HEK293 (cell line): ENCODE results near the gene KRTAP5-7.

Source experiments
- CTCF ChIA-PET: fragments of 350-600 bp; formaldehyde crosslinking; extraction: SDS; loops from one replicate; lab custom pipeline; 2021; ENCODE audit warnings: antibody characterized with exemption; lab: Yijun Ruan, JAX
- POLR2A ChIA-PET: fragments of 300-600 bp; formaldehyde crosslinking; extraction: SDS; loops from one replicate; lab custom pipeline; 2020; ENCODE audit warnings: antibody characterized with exemption, inconsistent platforms; lab: Yijun Ruan, JAX
- H3K27ac ChIP-seq: fragments of 200-500 bp; sonication (Bioruptor generic); 2 replicates; pipeline ENCODE4 v1.5.1; 2014; ENCODE audit warnings: low read depth, low read length, control low read depth, inconsistent platforms; ENCODE audit errors: extremely low read depth
- H3K36me3 ChIP-seq, 2 experiments: fragments of 200-500 bp in 1 of 2; sonication (Bioruptor generic) in 1 of 2; 1 replicate in 1 of 2; 2 replicates in 1 of 2; pipeline ENCODE4 v1.5.1; 2014 to 2017; ENCODE audit warnings: inconsistent platforms in 2 of 2, low read length in 2 of 2; ENCODE audit not compliant: control insufficient read depth in 2 of 2, insufficient read depth in 1 of 2
- H3K4me1 ChIP-seq: fragments of 200-500 bp; sonication (Bioruptor generic); 2 replicates; pipeline ENCODE4 v1.5.1; 2014; ENCODE audit warnings: mild to moderate bottlenecking, low read length, inconsistent platforms; ENCODE audit not compliant: control insufficient read depth, insufficient read depth
- H3K4me3 ChIP-seq: 2 replicates; pipeline ENCODE4 v1.5.1; 2011; ENCODE audit warnings: low read depth, mild to moderate bottlenecking, control low read depth, low read length, moderate library complexity
- H3K9me3 ChIP-seq: fragments of 200-500 bp; sonication (Bioruptor generic); 2 replicates; pipeline ENCODE4 v1.5.1; 2014; ENCODE audit warnings: low read depth, low read length, inconsistent platforms; ENCODE audit not compliant: control insufficient read depth, insufficient read depth
- BCL11A ChIP-seq: fragments of 450-650 bp; formaldehyde crosslinking; IDR thresholded peaks from 2 replicates; pipeline ENCODE4 v1.5.1; 2016; ENCODE audit warnings: low read depth, missing biosample characterization, missing genetic modification characterization
- KLF10 ChIP-seq: fragments of 450-650 bp; IDR thresholded peaks from 2 replicates; pipeline ENCODE4 v1.5.1; 2018; ENCODE audit warnings: missing biosample characterization, mild to moderate bottlenecking, missing genetic modification characterization
- SCRT1 ChIP-seq: fragments of 450-650 bp; formaldehyde crosslinking; IDR thresholded peaks from 2 replicates; pipeline ENCODE4 v1.5.1; 2016; ENCODE audit warnings: missing biosample characterization, missing genetic modification characterization, borderline replicate concordance
- SP7 ChIP-seq: fragments of 450-650 bp; formaldehyde crosslinking; IDR thresholded peaks from 2 replicates; pipeline ENCODE4 v1.5.1; 2016; ENCODE audit warnings: missing biosample characterization, missing genetic modification characterization
- ZBTB48 ChIP-seq: fragments of 450-650 bp; formaldehyde crosslinking; IDR thresholded peaks from 2 replicates; pipeline ENCODE4 v1.5.1; 2016; ENCODE audit warnings: missing biosample characterization, missing genetic modification characterization
- ZBTB8A ChIP-seq: fragments of 450-650 bp; formaldehyde crosslinking; IDR thresholded peaks from 2 replicates; pipeline ENCODE4 v1.5.1; 2016; ENCODE audit warnings: missing biosample characterization, missing genetic modification characterization
- ZNF169 ChIP-seq: fragments of 450-650 bp; formaldehyde crosslinking; IDR thresholded peaks from 2 replicates; pipeline ENCODE4 v1.5.1; 2016; ENCODE audit warnings: missing biosample characterization, missing genetic modification characterization
- ZNF174 ChIP-seq: fragments of 450-650 bp; formaldehyde crosslinking; IDR thresholded peaks from 2 replicates; pipeline ENCODE4 v1.5.0; 2017; ENCODE audit warnings: missing biosample characterization, mild to moderate bottlenecking, missing genetic modification characterization
- ZNF175 ChIP-seq: fragments of 450-650 bp; formaldehyde crosslinking; IDR thresholded peaks from 2 replicates; pipeline ENCODE4 v1.5.1; 2016; ENCODE audit warnings: missing biosample characterization, missing genetic modification characterization
- ZNF302 ChIP-seq: fragments of 450-650 bp; formaldehyde crosslinking; IDR thresholded peaks from 2 replicates; pipeline ENCODE4 v1.5.1; 2016; ENCODE audit warnings: missing biosample characterization, missing genetic modification characterization, low read depth
- ZNF510 ChIP-seq: fragments of 450-650 bp; formaldehyde crosslinking; IDR thresholded peaks from 2 replicates; pipeline ENCODE4 v1.5.1; 2018; ENCODE audit warnings: mild to moderate bottlenecking, missing genetic modification characterization, missing biosample characterization; ENCODE audit not compliant: insufficient replicate concordance
- ZNF596 ChIP-seq: fragments of 450-650 bp; IDR thresholded peaks from 2 replicates; pipeline ENCODE4 v1.5.0; 2018; ENCODE audit warnings: missing biosample characterization, mild to moderate bottlenecking, missing genetic modification characterization, moderate library complexity
- ZNF610 ChIP-seq: fragments of 450-650 bp; formaldehyde crosslinking; IDR thresholded peaks from 2 replicates; pipeline ENCODE4 v1.5.1; 2016; ENCODE audit warnings: missing biosample characterization, missing genetic modification characterization, borderline replicate concordance
- ZNF792 ChIP-seq: fragments of 450-650 bp; formaldehyde crosslinking; IDR thresholded peaks from 2 replicates; pipeline ENCODE4 v1.5.1; 2016; ENCODE audit warnings: missing biosample characterization, missing genetic modification characterization
- ZXDB ChIP-seq: fragments of 450-650 bp; formaldehyde crosslinking; IDR thresholded peaks from 2 replicates; pipeline ENCODE4 v1.5.1; 2016; ENCODE audit warnings: missing biosample characterization, missing genetic modification characterization
- TF ChIP-seq, protein P1 (sequence below): fragments of 450-650 bp; formaldehyde crosslinking; conservative IDR thresholded peaks from 2 replicates; pipeline ENCODE4 v1.5.1; 2016; ENCODE audit warnings: low read depth, missing biosample characterization, missing genetic modification characterization
- TF ChIP-seq, protein P2 (sequence below): fragments of 450-650 bp; formaldehyde crosslinking; IDR thresholded peaks from 2 replicates; pipeline ENCODE4; 2016; ENCODE audit warnings: missing biosample characterization, missing genetic modification characterization
- TF ChIP-seq, protein P3 (sequence below): fragments of 450-650 bp; formaldehyde crosslinking; IDR thresholded peaks from 2 replicates; pipeline ENCODE4 v1.5.1; 2016; ENCODE audit warnings: missing biosample characterization, missing genetic modification characterization
- TF ChIP-seq, protein P4 (sequence below): fragments of 450-650 bp; formaldehyde crosslinking; IDR thresholded peaks from 2 replicates; pipeline ENCODE4 v1.5.1; 2016; ENCODE audit warnings: missing biosample characterization, missing genetic modification characterization

Gene KRTAP5-7

DNA sequence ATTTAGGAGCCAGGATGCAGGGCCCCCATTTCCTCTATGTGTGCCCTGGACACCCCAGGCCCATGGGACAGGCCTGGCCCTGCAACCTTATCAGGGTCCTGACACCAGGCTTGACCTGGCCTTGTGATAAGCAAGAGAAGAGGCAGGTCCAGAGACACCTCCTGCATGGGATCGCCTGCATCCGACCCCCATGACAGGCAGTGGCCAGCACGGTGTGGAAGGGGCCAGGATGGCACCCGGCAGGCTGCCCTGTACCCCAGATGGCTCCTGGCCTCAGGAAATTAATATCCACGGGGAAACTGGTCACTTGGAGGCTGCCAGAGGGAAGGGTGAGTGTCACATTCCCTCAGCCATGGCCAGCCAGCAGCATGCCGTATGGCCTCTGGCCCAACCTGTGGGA lies 27.9 kb downstream of the KRTAP5-7 start:
- Histone ChIP-seq H3K27ac (no peak overlapping the region), H3K9me3 (no peaks in the 10 kb centered on the region), H3K4me1 (no peaks in the 10 kb centered on the region), H3K4me3 (no peak overlapping the region), H3K36me3 (no peaks in the 10 kb centered on the region)
- no peak for TF ChIP-seq ZNF510 (tag by site-specific recombination)
- TF ChIP-seq, protein P1, sequence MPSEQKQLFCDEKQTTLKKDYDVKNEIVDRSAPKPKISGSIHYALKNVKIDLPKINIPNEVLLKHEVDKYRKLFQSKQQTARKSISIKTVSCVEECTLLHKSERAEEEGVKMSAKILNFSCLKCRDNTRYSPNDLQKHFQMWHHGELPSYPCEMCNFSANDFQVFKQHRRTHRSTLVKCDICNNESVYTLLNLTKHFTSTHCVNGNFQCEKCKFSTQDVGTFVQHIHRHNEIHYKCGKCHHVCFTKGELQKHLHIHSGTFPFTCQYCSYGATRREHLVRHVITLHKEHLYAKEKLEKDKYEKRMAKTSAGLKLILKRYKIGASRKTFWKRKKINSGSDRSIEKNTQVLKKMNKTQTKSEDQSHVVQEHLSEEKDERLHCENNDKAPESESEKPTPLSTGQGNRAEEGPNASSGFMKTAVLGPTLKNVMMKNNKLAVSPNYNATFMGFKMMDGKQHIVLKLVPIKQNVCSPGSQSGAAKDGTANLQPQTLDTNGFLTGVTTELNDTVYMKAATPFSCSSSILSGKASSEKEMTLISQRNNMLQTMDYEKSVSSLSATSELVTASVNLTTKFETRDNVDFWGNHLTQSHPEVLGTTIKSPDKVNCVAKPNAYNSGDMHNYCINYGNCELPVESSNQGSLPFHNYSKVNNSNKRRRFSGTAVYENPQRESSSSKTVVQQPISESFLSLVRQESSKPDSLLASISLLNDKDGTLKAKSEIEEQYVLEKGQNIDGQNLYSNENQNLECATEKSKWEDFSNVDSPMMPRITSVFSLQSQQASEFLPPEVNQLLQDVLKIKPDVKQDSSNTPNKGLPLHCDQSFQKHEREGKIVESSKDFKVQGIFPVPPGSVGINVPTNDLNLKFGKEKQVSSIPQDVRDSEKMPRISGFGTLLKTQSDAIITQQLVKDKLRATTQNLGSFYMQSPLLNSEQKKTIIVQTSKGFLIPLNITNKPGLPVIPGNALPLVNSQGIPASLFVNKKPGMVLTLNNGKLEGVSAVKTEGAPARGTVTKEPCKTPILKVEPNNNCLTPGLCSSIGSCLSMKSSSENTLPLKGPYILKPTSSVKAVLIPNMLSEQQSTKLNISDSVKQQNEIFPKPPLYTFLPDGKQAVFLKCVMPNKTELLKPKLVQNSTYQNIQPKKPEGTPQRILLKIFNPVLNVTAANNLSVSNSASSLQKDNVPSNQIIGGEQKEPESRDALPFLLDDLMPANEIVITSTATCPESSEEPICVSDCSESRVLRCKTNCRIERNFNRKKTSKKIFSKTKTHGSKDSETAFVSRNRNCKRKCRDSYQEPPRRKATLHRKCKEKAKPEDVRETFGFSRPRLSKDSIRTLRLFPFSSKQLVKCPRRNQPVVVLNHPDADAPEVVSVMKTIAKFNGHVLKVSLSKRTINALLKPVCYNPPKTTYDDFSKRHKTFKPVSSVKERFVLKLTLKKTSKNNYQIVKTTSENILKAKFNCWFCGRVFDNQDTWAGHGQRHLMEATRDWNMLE (tag by site-specific recombination) = no peak
- TF ChIP-seq, protein P2, sequence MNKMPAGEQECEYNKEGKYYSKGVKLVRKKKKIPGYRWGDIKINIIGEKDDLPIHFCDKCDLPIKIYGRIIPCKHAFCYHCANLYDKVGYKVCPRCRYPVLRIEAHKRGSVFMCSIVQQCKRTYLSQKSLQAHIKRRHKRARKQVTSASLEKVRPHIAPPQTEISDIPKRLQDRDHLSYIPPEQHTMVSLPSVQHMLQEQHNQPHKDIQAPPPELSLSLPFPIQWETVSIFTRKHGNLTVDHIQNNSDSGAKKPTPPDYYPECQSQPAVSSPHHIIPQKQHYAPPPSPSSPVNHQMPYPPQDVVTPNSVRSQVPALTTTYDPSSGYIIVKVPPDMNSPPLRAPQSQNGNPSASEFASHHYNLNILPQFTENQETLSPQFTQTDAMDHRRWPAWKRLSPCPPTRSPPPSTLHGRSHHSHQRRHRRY = no peak
- TF ChIP-seq SCRT1 = no peak
- no peak for TF ChIP-seq ZBTB48 (tag by site-specific recombination)
- TF ChIP-seq ZNF792 = no peak
- no peak for TF ChIP-seq ZNF169 (tag by site-specific recombination)
- TF ChIP-seq ZBTB8A (tag by site-specific recombination) = no peak
- TF ChIP-seq BCL11A = no peak
- TF ChIP-seq, protein P3, sequence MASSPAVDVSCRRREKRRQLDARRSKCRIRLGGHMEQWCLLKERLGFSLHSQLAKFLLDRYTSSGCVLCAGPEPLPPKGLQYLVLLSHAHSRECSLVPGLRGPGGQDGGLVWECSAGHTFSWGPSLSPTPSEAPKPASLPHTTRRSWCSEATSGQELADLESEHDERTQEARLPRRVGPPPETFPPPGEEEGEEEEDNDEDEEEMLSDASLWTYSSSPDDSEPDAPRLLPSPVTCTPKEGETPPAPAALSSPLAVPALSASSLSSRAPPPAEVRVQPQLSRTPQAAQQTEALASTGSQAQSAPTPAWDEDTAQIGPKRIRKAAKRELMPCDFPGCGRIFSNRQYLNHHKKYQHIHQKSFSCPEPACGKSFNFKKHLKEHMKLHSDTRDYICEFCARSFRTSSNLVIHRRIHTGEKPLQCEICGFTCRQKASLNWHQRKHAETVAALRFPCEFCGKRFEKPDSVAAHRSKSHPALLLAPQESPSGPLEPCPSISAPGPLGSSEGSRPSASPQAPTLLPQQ (tag by site-specific recombination) = no peak
- TF ChIP-seq ZNF596 (tag by site-specific recombination) = no peak
- no peak for TF ChIP-seq ZNF610 (tag by site-specific recombination)
- TF ChIP-seq, protein P4, sequence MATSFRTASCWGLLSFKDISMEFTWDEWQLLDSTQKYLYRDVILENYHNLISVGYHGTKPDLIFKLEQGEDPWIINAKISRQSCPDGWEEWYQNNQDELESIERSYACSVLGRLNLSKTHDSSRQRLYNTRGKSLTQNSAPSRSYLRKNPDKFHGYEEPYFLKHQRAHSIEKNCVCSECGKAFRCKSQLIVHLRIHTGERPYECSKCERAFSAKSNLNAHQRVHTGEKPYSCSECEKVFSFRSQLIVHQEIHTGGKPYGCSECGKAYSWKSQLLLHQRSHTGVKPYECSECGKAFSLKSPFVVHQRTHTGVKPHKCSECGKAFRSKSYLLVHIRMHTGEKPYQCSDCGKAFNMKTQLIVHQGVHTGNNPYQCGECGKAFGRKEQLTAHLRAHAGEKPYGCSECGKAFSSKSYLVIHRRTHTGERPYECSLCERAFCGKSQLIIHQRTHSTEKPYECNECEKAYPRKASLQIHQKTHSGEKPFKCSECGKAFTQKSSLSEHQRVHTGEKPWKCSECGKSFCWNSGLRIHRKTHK = no peak
- no peak for TF ChIP-seq SP7 (tag by site-specific recombination)
- no peak for TF ChIP-seq ZNF175
- TF ChIP-seq ZNF174 (tag by site-specific recombination) = no peak
- TF ChIP-seq KLF10 (tag by site-specific recombination) = no peak
- TF ChIP-seq ZXDB (tag by site-specific recombination) = no peak
- no peak for TF ChIP-seq ZNF302
- CTCF ChIA-PET = no interaction called here
- POLR2A ChIA-PET = no interaction called here
